Stimulated activated CD4-positive, alpha-beta T cell treated with anti-CD3 and anti-CD28 coated beads, TNF-alpha, amount 100 ng/mL, for 48 hours (primary cell): Measurements from ENCODE around the gene POLR3E.

Source experiments
- DNase-seq, 3 donors: peaks; one replicate each; pipeline ENCODE4 v3.0.0-alpha.2; 2020; ENCODE audit warnings: low read depth in 3 of 3

Gene POLR3E

GRCh38 chr16:22297114-22297870, at the start of gene POLR3E:
Gene POLR3E, plus strand, starts transcription at chr16:22297409. Its CDS starts 5,560 bp downstream, at chr16:22302969.
- peak; percentile 99 to 100 (median 99) for DNase-seq

GRCh38 chr16:22250522-22250921, 46.7 kb upstream of the POLR3E start:
- DNase-seq: no peak

- no peak for DNase-seq
These were observed 44.9 kb upstream of the POLR3E start for GRCh38 chr16:22252317-22252716.

- DNase-seq: no peak
These were observed 43.9 kb upstream of the POLR3E start for GRCh38 chr16:22253272-22253671.

GRCh38 chr16:22255335-22255734, 41.9 kb upstream of the POLR3E start:
- DNase-seq: no peak

GRCh38 chr16:22257440-22257839, 39.8 kb upstream of the POLR3E start:
- DNase-seq: no peak

- DNase-seq: no peak
These were observed 36.7 kb upstream of the POLR3E start for GRCh38 chr16:22260490-22260889.

GRCh38 chr16:22262460-22262859, 34.7 kb upstream of the POLR3E start:
- DNase-seq: no peak

GRCh38 chr16:22264786-22265185, 32.4 kb upstream of the POLR3E start:
- no peak for DNase-seq

- no peak for DNase-seq
These were observed 31.9 kb upstream of the POLR3E start for GRCh38 chr16:22265351-22265750.

GRCh38 chr16:22266546-22266945, 30.7 kb upstream of the POLR3E start:
- no peak for DNase-seq

GRCh38 chr16:22267764-22268163, 29.4 kb upstream of the POLR3E start:
- DNase-seq: no peak

- no peak for DNase-seq
These were observed 26.7 kb upstream of the POLR3E start for GRCh38 chr16:22270525-22270924.

GRCh38 chr16:22272870-22273650, 24.1 kb upstream of the POLR3E start:
- DNase-seq: no peak

- DNase-seq: no peak
These were observed 22.3 kb upstream of the POLR3E start for GRCh38 chr16:22274916-22275315.

- no peak for DNase-seq
These were observed 18.6 kb upstream of the POLR3E start for GRCh38 chr16:22278441-22279230.

GRCh38 chr16:22282254-22282892, 14.8 kb upstream of the POLR3E start:
- DNase-seq: no peak

GRCh38 chr16:22284637-22285036, 12.6 kb upstream of the POLR3E start:
- no peak for DNase-seq

- no peak for DNase-seq
These were observed 12.1 kb upstream of the POLR3E start for GRCh38 chr16:22285080-22285479.

- no peak for DNase-seq
These were observed 6.2 kb upstream of the POLR3E start for GRCh38 chr16:22291020-22291419.

- no peak for DNase-seq
These were observed 5.3 kb upstream of the POLR3E start for GRCh38 chr16:22291860-22292318.

GRCh38 chr16:22292320-22292719, 4.9 kb upstream of the POLR3E start:
- DNase-seq: no peak
